Fibroblast of skin of abdomen (primary cell): ENCODE measurements around the gene RERE.
"Not testable (repeated sequence)": the region's sequence is repeated elsewhere in the genome, so short reads cannot be mapped to it uniquely, and the experiment has no call there.

Experiments
- DNase-seq: peaks from one replicate; pipeline ENCODE4 v3.0.0-alpha.2; 2013

The RERE gene

GRCh38 chr1:8632102-8632501 lies 185.3 kb downstream of the RERE start:
- no peak for DNase-seq

- no peak for DNase-seq
These were observed 186.3 kb downstream of the RERE start for GRCh38 chr1:8631163-8631562.

- DNase-seq: no peak
These were observed 188.0 kb downstream of the RERE start for GRCh38 chr1:8629241-8630091.

- no peak for DNase-seq
These were observed 188.8 kb downstream of the RERE start for GRCh38 chr1:8628606-8629005.

- no peak for DNase-seq
These were observed 189.7 kb downstream of the RERE start for GRCh38 chr1:8627728-8628127.

GRCh38 chr1:8625981-8626898 lies 191.2 kb downstream of the RERE start:
- peak; percentile 95 for DNase-seq

GRCh38 chr1:8625491-8625890 lies 191.9 kb downstream of the RERE start:
- DNase-seq: no peak

- DNase-seq: not testable (repeated sequence)
These were observed 193.7 kb downstream of the RERE start for GRCh38 chr1:8623651-8624192.

GRCh38 chr1:8621785-8622348 lies 195.6 kb downstream of the RERE start:
- not testable (repeated sequence) for DNase-seq

- not testable (repeated sequence) for DNase-seq
These were observed 196.3 kb downstream of the RERE start for GRCh38 chr1:8621034-8621582.

GRCh38 chr1:8619917-8620502 lies 197.4 kb downstream of the RERE start:
- not testable (repeated sequence) for DNase-seq

- DNase-seq: not testable (repeated sequence)
These were observed 198.0 kb downstream of the RERE start for GRCh38 chr1:8619419-8619818.

GRCh38 chr1:8616791-8617190 lies 200.6 kb downstream of the RERE start:
- DNase-seq: peak; percentile 84

- not testable (repeated sequence) for DNase-seq
These were observed 205.6 kb downstream of the RERE start for GRCh38 chr1:8611634-8612515.

GRCh38 chr1:8607906-8608305 lies 209.5 kb downstream of the RERE start:
- DNase-seq: no peak

- no peak for DNase-seq
These were observed 213.1 kb downstream of the RERE start for GRCh38 chr1:8604041-8604945.

GRCh38 chr1:8603220-8603616 lies 214.2 kb downstream of the RERE start:
- peak; percentile 37 for DNase-seq

- no peak for DNase-seq
These were observed 214.8 kb downstream of the RERE start for GRCh38 chr1:8602471-8603219.

- no peak for DNase-seq
These were observed 217.1 kb downstream of the RERE start for GRCh38 chr1:8600336-8600735.
